ENCODE data around the gene CELSR1.

The CELSR1 gene

GRCh38 chr22:46368871-46369715, 168.3 kb downstream of the CELSR1 start:
- H3K4me3 ChIP-seq (ENCODE audit: low read depth, low read length), result no peak overlapping the region
- TF ChIP-seq, protein P1, sequence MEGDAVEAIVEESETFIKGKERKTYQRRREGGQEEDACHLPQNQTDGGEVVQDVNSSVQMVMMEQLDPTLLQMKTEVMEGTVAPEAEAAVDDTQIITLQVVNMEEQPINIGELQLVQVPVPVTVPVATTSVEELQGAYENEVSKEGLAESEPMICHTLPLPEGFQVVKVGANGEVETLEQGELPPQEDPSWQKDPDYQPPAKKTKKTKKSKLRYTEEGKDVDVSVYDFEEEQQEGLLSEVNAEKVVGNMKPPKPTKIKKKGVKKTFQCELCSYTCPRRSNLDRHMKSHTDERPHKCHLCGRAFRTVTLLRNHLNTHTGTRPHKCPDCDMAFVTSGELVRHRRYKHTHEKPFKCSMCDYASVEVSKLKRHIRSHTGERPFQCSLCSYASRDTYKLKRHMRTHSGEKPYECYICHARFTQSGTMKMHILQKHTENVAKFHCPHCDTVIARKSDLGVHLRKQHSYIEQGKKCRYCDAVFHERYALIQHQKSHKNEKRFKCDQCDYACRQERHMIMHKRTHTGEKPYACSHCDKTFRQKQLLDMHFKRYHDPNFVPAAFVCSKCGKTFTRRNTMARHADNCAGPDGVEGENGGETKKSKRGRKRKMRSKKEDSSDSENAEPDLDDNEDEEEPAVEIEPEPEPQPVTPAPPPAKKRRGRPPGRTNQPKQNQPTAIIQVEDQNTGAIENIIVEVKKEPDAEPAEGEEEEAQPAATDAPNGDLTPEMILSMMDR (IDR thresholded peaks at IDR 0.05; ENCODE audit: borderline replicate concordance, insufficient read depth, low read depth, low read length), result no peak

- H3K4me3 ChIP-seq (ENCODE audit: low read depth, low read length), result no peak overlapping the region
- TF ChIP-seq, protein P1 (IDR thresholded peaks at IDR 0.05; ENCODE audit: borderline replicate concordance, insufficient read depth, low read depth, low read length), result no peak
These were observed 169.0 kb downstream of the CELSR1 start for GRCh38 chr22:46368422-46368821.

DNA sequence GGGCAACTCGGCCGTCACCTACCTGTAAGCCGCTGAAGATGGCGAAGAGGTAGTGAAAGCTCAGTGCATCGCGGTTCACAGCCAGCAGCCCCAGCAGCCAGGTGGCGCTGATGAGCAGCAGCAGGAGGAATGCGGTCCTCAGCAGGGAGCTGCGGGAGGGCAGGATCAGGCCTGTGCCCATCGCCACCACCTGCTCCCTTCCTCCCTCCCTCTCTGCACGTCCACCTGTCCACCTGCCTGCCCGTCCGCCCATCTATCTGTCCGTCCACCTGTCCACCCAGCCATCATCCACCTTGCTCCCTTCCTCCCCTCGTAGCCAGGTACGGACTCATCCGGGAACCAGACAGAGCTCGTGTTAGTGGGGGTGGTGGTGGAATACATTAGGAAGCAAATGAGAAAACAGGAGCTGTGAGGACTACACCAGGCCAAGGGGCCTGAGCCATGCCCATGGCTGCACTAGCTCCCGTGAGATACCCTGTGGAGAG, 169.7 kb downstream of the CELSR1 start:
- TF ChIP-seq, protein P1 (IDR thresholded peaks at IDR 0.05; ENCODE audit: borderline replicate concordance, insufficient read depth, low read depth, low read length), result peak; percentile 99
- no peak overlapping the region for H3K4me3 ChIP-seq (ENCODE audit: low read depth, low read length)

GRCh38 chr22:46366801-46367706, 170.4 kb downstream of the CELSR1 start:
- TF ChIP-seq, protein P1 (IDR thresholded peaks at IDR 0.05; ENCODE audit: borderline replicate concordance, insufficient read depth, low read depth, low read length), result 0 out of 2 replicates have a peak, but pooled peaks have one; percentile 4
- H3K4me3 ChIP-seq (ENCODE audit: low read depth, low read length), result no peak overlapping the region

DNA sequence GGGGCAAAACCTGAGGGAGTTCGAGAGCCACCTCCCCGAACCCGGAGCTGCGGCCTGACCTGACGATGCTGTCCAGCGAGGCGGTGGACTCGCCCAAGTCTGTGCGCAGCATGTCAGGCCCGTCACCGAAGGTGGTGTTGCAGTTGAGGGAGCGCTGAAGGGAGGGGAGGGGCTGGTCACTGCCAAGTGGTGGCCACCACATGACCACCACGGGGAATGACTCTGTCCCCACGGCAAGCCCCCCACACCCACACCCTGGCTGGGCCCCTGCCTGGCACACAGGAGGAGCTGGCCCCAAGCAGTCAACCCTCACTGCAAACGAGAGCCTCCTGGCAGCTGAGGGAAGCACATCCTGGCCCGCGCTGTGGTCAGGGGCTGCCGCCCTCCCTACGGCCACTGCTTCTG, 171.1 kb downstream of the CELSR1 start:
- TF ChIP-seq, protein P1 (IDR thresholded peaks at IDR 0.05; ENCODE audit: borderline replicate concordance, insufficient read depth, low read depth, low read length), result no peak
- H3K4me3 ChIP-seq (ENCODE audit: low read depth, low read length), result no peak overlapping the region

DNA sequence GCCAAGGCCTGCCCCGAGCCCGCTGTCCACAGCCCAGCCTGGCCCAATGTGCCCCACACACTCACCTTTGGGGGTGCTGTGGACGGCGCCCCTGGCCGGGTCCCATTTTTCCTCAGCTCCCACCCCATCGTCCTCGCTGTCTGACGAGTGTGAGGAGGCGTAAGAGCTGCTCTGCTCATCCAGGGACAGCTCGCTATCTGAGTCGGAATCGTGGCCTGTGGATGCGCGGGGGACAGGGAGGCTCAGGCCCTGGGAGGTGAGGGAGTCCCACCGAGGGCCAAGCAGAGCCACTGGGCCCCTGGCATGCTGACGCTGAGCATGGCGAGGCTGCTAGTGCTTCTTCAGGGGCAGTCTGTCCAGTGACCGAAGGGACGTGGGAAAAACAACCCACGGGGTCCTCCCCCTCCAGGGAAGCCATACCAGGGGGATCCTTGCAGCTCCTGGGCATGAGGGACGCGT, 172.2 kb downstream of the CELSR1 start:
- TF ChIP-seq, protein P1 (IDR thresholded peaks at IDR 0.05; ENCODE audit: borderline replicate concordance, insufficient read depth, low read depth, low read length), result no peak
- H3K4me3 ChIP-seq (ENCODE audit: low read depth, low read length), result no peak overlapping the region
